HCT116 (cell line): ENCODE measurements around the gene ZNF322. TPM values are rescaled to one million over a fixed set of nuclear protein-coding genes. Genes with fewer than 3 reads are reported as not detected.
"Not testable (repeated sequence)": the region's sequence is repeated elsewhere in the genome, so short reads cannot be mapped to it uniquely, and the experiment has no call there.

Experiments
- ATAC-seq: fragments of 200-7000 bp; cut with Tn5 transposase; 2 replicates; pipeline ENCODE4 v1.9.1; 2020; ENCODE audit warnings: mild to moderate bottlenecking, moderate library complexity
- BruUV-seq: library from RNA; stranded (reverse); fragments of 400-500 nt; replicated peaks from 2 replicates; lab custom pipeline; 2021; lab: Mats Ljungman, UMichigan
- CTCF ChIA-PET: fragments of 300-600 bp; sonication (Branson Sonifier 250); formaldehyde crosslinking; loops from one replicate; lab custom pipeline; 2021; ENCODE audit warnings: antibody characterized with exemption; lab: Charles Lee
- POLR2A ChIA-PET: fragments of 300-600, 350-600 bp; sonication (Branson Sonifier 250); formaldehyde crosslinking; loops from one replicate; lab custom pipeline; 2021; ENCODE audit warnings: antibody characterized with exemption; lab: Charles Lee
- RAD21 ChIA-PET, 2 experiments: fragments of 300-600 bp; sonication (Branson Sonifier 250); formaldehyde crosslinking; loops; one replicate each; lab custom pipeline; 2023; ENCODE audit warnings: low total read pairs in 2 of 2; ENCODE audit not compliant: uncharacterized antibody in 2 of 2, unreplicated experiment in 2 of 2, low non-redundant PET in 1 of 2; lab: Charles Lee
- DNase-seq: peaks from one replicate; pipeline ENCODE4 v3.0.0-alpha.2; 2010; ENCODE audit warnings: low read depth, low spot score
- H2AFZ ChIP-seq: fragments of 200-600 bp; shearing (Covaris generic), sonication (generic); 2 replicates; pipeline ENCODE4 v1.6.1; 2017; ENCODE audit warnings: low read depth, mixed run types, mixed read lengths, antibody characterized with exemption, low read length; ENCODE audit not compliant: poor library complexity, severe bottlenecking
- H3K27ac ChIP-seq: 2 replicates; pipeline ENCODE4 v1.5.1; 2012; ENCODE audit warnings: low read depth, low read length
- H3K27me3 ChIP-seq: fragments of 200-600 bp; sonication (generic); 2 replicates; pipeline ENCODE4 v1.6.1; 2016; ENCODE audit warnings: mixed run types, low read length, mixed read lengths; ENCODE audit not compliant: insufficient read depth
- H3K36me3 ChIP-seq, 2 experiments: fragments of 200-500 bp in 1 of 2; fragments of 200-600 bp in 1 of 2; sonication (Bioruptor generic) in 1 of 2; sonication (generic) in 1 of 2; 2 replicates each; pipeline versions ENCODE4 v1.5.1 to v1.6.1; 2014 to 2016; ENCODE audit warnings: low read length in 2 of 2, inconsistent platforms in 1 of 2, mixed read lengths in 1 of 2, mixed run types in 1 of 2; ENCODE audit not compliant: insufficient read depth in 2 of 2, control insufficient read depth in 1 of 2
- H3K4me1 ChIP-seq, 2 experiments: fragments of 200-600 bp in 1 of 2; sonication (generic) in 1 of 2; 2 replicates each; pipeline versions ENCODE4 v1.5.1 to v1.6.1; 2012 to 2017; ENCODE audit warnings: low read length in 2 of 2, inconsistent platforms in 1 of 2, mild to moderate bottlenecking in 1 of 2, mixed read lengths in 1 of 2, mixed run types in 1 of 2, moderate library complexity in 1 of 2; ENCODE audit not compliant: insufficient read depth in 2 of 2, control insufficient read depth in 1 of 2
- H3K4me2 ChIP-seq: fragments of 200-600 bp; sonication (generic); 2 replicates; pipeline ENCODE4 v1.6.1; 2017; ENCODE audit warnings: mixed run types, low read length, mixed read lengths
- H3K4me3 ChIP-seq, 2 experiments: fragments of 200-600 bp in 1 of 2; sonication (generic) in 1 of 2; replicated peaks in 1 of 2; 2 replicates each; pipeline ENCODE4 v1.5.1; 2011 to 2016; ENCODE audit warnings: low read length in 2 of 2, control low read depth in 1 of 2, low read depth in 1 of 2, mild to moderate bottlenecking in 1 of 2, mixed read lengths in 1 of 2, mixed run types in 1 of 2
- H3K79me2 ChIP-seq: fragments of 200-600 bp; sonication (generic); 2 replicates; pipeline ENCODE4 v1.6.1; 2017; ENCODE audit warnings: mild to moderate bottlenecking, mixed run types, low read length, moderate library complexity, mixed read lengths; ENCODE audit not compliant: insufficient read depth
- H3K9ac ChIP-seq: fragments of 200-600 bp; sonication (generic); 2 replicates; pipeline ENCODE4 v1.6.1; 2016; ENCODE audit warnings: low read length, mixed read lengths
- H3K9me2 ChIP-seq: fragments of 200-600 bp; sonication (generic), shearing (Covaris generic); 2 replicates; pipeline ENCODE4 v1.6.1; 2017; ENCODE audit warnings: mixed run types, mild to moderate bottlenecking, moderate library complexity; ENCODE audit not compliant: insufficient read depth
- H3K9me3 ChIP-seq, 2 experiments: fragments of 200-500 bp in 1 of 2; fragments of 200-600 bp in 1 of 2; sonication (Bioruptor generic) in 1 of 2; sonication (generic) in 1 of 2; 2 replicates each; pipeline ENCODE4 v1.6.1; 2014 to 2017; ENCODE audit warnings: low read length in 2 of 2, mixed read lengths in 2 of 2, inconsistent platforms in 1 of 2, low read depth in 1 of 2, mild to moderate bottlenecking in 1 of 2, mixed run types in 1 of 2, moderate library complexity in 1 of 2; ENCODE audit not compliant: control insufficient read depth in 1 of 2, insufficient read depth in 1 of 2
- H4K20me1 ChIP-seq: fragments of 200-600 bp; sonication (generic), shearing (Covaris generic); 2 replicates; pipeline ENCODE4 v1.6.1; 2017; ENCODE audit warnings: mixed run types, mild to moderate bottlenecking, moderate library complexity; ENCODE audit not compliant: insufficient read depth
- CTCF ChIP-seq, 3 experiments: fragments of 200-600 bp in 1 of 3; sonication (generic) in 1 of 3; IDR thresholded peaks in 2 of 3; conservative IDR thresholded peaks in 1 of 3; 2 replicates each; pipeline ENCODE4 v1.5.1; 2012 to 2017; ENCODE audit warnings: low read depth in 2 of 3, low read length in 2 of 3, antibody characterized with exemption in 1 of 3, borderline replicate concordance in 1 of 3, control low read depth in 1 of 3, mild to moderate bottlenecking in 1 of 3, mixed read lengths in 1 of 3, mixed run types in 1 of 3, moderate library complexity in 1 of 3; ENCODE audit not compliant: insufficient read depth in 1 of 3
- SIN3A ChIP-seq: IDR thresholded peaks from 2 replicates; pipeline ENCODE4 v1.6.1; 2012; ENCODE audit warnings: low read depth
- YY1 ChIP-seq: IDR thresholded peaks from 2 replicates; pipeline ENCODE4 v1.6.1; 2011; ENCODE audit warnings: low read length, low read depth, moderate library complexity, mild to moderate bottlenecking; ENCODE audit not compliant: insufficient replicate concordance; ENCODE audit errors: extremely low read depth
- ZNF274 ChIP-seq: fragments of 200-500 bp; sonication (Bioruptor generic); IDR thresholded peaks from 2 replicates; pipeline ENCODE4 v1.6.1; 2014; ENCODE audit warnings: mild to moderate bottlenecking, low read depth, low read length, inconsistent platforms
- intact Hi-C: fragments of 100-400 bp; cut with micrococcal nuclease; formaldehyde crosslinking; loops from 2 replicates; pipeline ENCODE4 v1.10.0; 2022
- total RNA-seq: library from RNA; stranded (reverse); gene quantifications from one replicate; pipeline ENCODE4 v1.2.1, GENCODE V29; 2021; ENCODE audit not compliant: unreplicated experiment

The ZNF322 gene
- total RNA-seq, 1 experiment from 2014 or later = 22.9 TPM

- CTCF ChIA-PET = not testable (repeated sequence)
Observed at GRCh38 chr6:26670558-26670957, 11.0 kb upstream of the ZNF322 start.

GRCh38 chr6:26670003-26670402 is 10.5 kb upstream of the ZNF322 start:
- DNase-seq, H3K4me1 ChIP-seq, H3K9me3 ChIP-seq, H4K20me1 ChIP-seq, H3K4me2 ChIP-seq, H3K4me3 ChIP-seq, BruUV-seq, H3K27ac ChIP-seq, H3K27me3 ChIP-seq, H2AFZ ChIP-seq, H3K79me2 ChIP-seq, RAD21 ChIA-PET, CTCF ChIA-PET, H3K36me3 ChIP-seq, H3K9me2 ChIP-seq, ATAC-seq, POLR2A ChIA-PET, H3K9ac ChIP-seq, intact Hi-C loops: not testable (repeated sequence)

More at GRCh38 chr6:26670558-26670957, 11.0 kb upstream of the ZNF322 start:
- H3K9ac ChIP-seq, ATAC-seq, H3K4me2 ChIP-seq, RAD21 ChIA-PET, H3K27me3 ChIP-seq, DNase-seq, H4K20me1 ChIP-seq, H3K4me3 ChIP-seq, H3K9me3 ChIP-seq, H2AFZ ChIP-seq, intact Hi-C loops, POLR2A ChIA-PET, H3K79me2 ChIP-seq, BruUV-seq, H3K4me1 ChIP-seq, H3K9me2 ChIP-seq, H3K27ac ChIP-seq, H3K36me3 ChIP-seq: not testable (repeated sequence)

GRCh38 chr6:26660000-26660361 is 435 bp upstream of the ZNF322 start:
- DNase-seq (no peak), ATAC-seq (peak; percentile 53)

More at GRCh38 chr6:26660000-26660361, 435 bp upstream of the ZNF322 start:
- intact Hi-C loops = no loop called here
- Histone ChIP-seq H3K4me2 (peak overlapping the region; percentile 99), H2AFZ (peak overlapping the region; percentile 66)
- no peak for TF ChIP-seq ZNF274
- no peak for TF ChIP-seq SIN3A
- TF ChIP-seq YY1 = no peak
- 0 out of 6 replicates have a peak, but pooled peaks of 2 of the 3 experiments have one; percentile 7 to 21 for TF ChIP-seq CTCF (IDR thresholded peaks at IDR 0.05 in 2 of 3, conservative IDR thresholded peaks at IDR 0.05 in 1 of 3; ENCODE audit: borderline replicate concordance in 1 of 3, insufficient read depth in 1 of 3, low read depth in 2 of 3, low read length in 2 of 3)
- TF ChIP-seq, all 23 proteins: peak for 1
- Histone ChIP-seq H4K20me1 (no peaks in the 10 kb centered on the region), H3K27ac (peak overlapping the region; percentile 23; the same call in 1 of the 2 replicates), H3K4me1 (peaks cover 3 to 15% of the 10 kb centered on the region in 2 experiments; a peak in 3 of 4 replicates), H3K9me3 (no peaks in the 10 kb centered on the region), H3K4me3 (peak overlapping the region; percentile 86 to 89), H3K27me3 (no peaks in the 10 kb centered on the region), H3K79me2 (peaks cover 35% of the 10 kb centered on the region), H3K36me3 (peaks cover 0 to 22% of the 10 kb centered on the region in 2 experiments; a peak in 2 of 4 replicates), H3K9me2 (no peaks in the 10 kb centered on the region), H3K9ac (peak overlapping the region; percentile 72)
- ChIA-PET CTCF (no interaction called here), RAD21 (no interaction called here), POLR2A (no interaction called here)
- BruUV-seq = TSS peak; percentile 60
